Brain microvascular endothelial cell (primary cell): Measurements from ENCODE around the gene CDC42.

Experiments
- DNase-seq: peaks from one replicate; pipeline ENCODE4 v3.0.0-alpha.2; 2020
- H3K27ac ChIP-seq: fragments of 250-450 bp; sonication (Bioruptor Pico); 2 replicates; pipeline ENCODE4 v1.5.1; 2020; ENCODE audit warnings: mild to moderate bottlenecking, moderate library complexity
- H3K27me3 ChIP-seq: fragments of 250-450 bp; sonication (Bioruptor Pico); replicated peaks from 2 replicates; pipeline ENCODE4 v1.5.1; 2020; ENCODE audit warnings: mild to moderate bottlenecking
- H3K36me3 ChIP-seq: fragments of 250-450 bp; sonication (Bioruptor Pico); replicated peaks from 2 replicates; pipeline ENCODE4 v1.5.1; 2020; ENCODE audit warnings: mild to moderate bottlenecking
- H3K4me3 ChIP-seq: 2 replicates; pipeline ENCODE4 v1.5.1; 2011; ENCODE audit warnings: low read depth, mild to moderate bottlenecking, control low read depth, low read length, moderate library complexity
- in situ Hi-C: cut with HindIII; loops from 2 replicates; pipeline ENCODE4 v1.10.0; 2017; ENCODE audit warnings: low sequenced_read_pairs, low pct_ligation_motif_present
- TF ChIP-seq, protein P1 (sequence below): IDR thresholded peaks from 2 replicates; pipeline ENCODE4 v1.5.1; 2011; ENCODE audit warnings: low read depth, mild to moderate bottlenecking, moderate library complexity, low read length, control low read depth, inconsistent platforms; ENCODE audit errors: missing control alignments

Gene CDC42

DNA sequence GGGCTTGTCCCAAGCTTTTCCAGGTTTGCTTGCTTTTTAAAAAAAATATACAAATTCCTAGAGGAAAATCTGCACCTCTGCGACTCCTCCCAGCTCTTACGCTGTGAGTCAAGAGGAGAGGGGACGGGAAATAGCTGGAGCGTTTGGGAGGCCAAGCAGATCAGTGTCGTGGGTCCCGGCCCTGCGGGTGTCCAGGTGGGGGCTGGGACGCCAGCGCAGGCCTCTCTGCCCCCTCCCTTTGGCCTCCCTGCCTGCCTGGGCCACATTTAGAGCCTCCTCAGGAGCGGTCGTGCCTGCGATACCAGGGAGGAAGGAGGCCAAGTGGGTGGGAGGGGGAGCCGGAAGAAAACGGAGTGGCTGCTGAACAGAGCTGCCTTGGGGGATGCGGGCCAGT, 81.4 kb downstream of the CDC42 start:
- DNase-seq = no peak
- no peaks in the 10 kb centered on the region for H3K27me3 ChIP-seq
- TF ChIP-seq, protein P1, sequence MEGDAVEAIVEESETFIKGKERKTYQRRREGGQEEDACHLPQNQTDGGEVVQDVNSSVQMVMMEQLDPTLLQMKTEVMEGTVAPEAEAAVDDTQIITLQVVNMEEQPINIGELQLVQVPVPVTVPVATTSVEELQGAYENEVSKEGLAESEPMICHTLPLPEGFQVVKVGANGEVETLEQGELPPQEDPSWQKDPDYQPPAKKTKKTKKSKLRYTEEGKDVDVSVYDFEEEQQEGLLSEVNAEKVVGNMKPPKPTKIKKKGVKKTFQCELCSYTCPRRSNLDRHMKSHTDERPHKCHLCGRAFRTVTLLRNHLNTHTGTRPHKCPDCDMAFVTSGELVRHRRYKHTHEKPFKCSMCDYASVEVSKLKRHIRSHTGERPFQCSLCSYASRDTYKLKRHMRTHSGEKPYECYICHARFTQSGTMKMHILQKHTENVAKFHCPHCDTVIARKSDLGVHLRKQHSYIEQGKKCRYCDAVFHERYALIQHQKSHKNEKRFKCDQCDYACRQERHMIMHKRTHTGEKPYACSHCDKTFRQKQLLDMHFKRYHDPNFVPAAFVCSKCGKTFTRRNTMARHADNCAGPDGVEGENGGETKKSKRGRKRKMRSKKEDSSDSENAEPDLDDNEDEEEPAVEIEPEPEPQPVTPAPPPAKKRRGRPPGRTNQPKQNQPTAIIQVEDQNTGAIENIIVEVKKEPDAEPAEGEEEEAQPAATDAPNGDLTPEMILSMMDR = no peak
- in situ Hi-C loops = no loop called here
- H3K36me3 ChIP-seq = no peaks in the 10 kb centered on the region
- H3K27ac ChIP-seq = no peak overlapping the region
- no peak overlapping the region for H3K4me3 ChIP-seq

DNA sequence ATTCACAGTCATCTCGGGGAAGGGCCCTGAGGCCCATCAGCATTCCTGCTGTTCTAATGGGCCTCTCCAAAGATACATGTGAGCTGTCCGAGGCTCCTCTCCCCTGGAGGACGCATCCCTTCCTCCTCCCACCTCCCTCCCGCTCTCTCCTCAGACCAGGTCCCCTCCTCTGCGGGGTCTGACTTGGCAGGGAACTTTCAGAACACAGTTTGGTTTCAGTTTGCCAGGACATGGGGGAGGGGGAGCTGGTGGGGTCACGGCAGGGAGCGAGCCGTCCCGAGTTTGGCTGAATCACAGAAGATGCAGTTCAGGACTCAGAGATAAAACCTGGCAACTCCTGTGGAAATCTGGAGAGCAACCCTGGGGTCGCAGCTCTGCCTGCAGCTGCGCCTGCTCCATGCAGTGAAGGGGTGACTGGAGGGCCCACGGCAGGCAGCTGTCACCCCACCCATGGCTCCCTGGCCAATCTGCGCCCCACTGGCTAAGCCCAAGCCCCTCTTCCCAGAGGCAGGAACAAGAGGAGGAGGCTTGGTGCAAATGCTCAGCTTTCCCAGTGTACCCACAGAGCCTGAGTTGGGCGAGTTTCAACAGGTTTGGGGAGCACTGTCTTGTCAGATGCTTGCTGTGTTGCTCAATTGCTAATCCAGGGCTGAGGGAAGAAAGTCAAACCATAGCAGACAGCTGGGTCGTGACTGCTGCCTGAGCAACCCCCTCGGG, 84.7 kb downstream of the CDC42 start:
- DNase-seq = no peak
- Histone ChIP-seq H3K4me3 (no peak overlapping the region), H3K27me3 (peaks cover 23% of the 10 kb centered on the region), H3K36me3 (no peaks in the 10 kb centered on the region), H3K27ac (no peak overlapping the region)
- in situ Hi-C loops = no loop called here
- TF ChIP-seq, protein P1 = no peak

DNA sequence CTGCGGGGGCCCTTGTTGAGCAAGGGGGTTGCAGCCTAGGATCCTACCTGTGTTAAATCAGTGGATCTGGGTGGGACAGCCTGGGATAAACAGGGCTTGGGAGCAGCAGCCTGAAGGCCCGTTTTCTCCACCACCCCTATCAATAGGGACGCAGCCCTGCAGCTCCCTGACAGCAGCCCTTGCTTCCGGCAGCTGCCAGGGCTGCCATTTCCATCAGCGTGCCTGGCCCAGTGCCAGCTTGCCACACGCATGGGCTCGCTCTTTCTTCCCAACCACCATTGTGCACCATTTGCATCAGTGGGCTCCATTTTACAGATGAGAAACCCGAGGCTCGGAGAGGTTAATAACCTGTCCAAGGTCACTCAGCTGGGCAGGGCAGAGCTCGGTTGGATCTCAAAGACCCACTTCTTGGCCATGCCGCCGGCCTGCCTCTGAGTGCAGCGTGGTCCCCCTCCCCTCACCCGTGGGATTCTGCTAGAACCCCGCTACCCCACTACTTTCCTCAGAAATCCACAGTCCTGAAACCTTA, 86.6 kb downstream of the CDC42 start:
- TF ChIP-seq, protein P1 = no peak
- in situ Hi-C loops = no loop called here
- H3K4me3 ChIP-seq = no peak overlapping the region

DNA sequence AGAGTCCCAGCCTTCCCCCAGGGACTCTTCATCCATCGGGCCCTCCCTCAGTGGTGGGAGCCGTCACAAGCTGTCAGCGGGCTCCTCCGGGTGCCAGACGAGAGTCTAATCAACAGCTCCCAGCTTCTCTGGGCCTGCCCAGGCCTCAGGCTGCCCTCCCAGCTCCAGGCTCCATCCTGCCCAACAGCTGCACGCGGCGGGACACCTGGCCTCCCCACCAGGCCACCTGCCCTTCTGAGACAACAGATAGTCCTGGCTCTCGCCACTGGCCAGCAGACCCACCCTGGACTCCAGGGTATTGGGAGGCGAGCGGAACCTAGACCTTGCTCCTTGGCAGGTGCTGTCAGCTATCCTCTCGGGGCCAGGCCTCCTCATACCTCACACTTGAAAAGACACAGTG, 87.3 kb downstream of the CDC42 start:
- no peak for DNase-seq
- in situ Hi-C loops = no loop called here
- H3K27ac ChIP-seq = no peak overlapping the region
- TF ChIP-seq, protein P1 = no peak
- no peak overlapping the region for H3K4me3 ChIP-seq
- H3K27me3 ChIP-seq = peaks cover 34% of the 10 kb centered on the region
- no peaks in the 10 kb centered on the region for H3K36me3 ChIP-seq

More for the DNA sequence above, 86.6 kb downstream of the CDC42 start:
- no peak overlapping the region for H3K27ac ChIP-seq
- H3K27me3 ChIP-seq = peaks cover 33% of the 10 kb centered on the region
- DNase-seq = no peak
- no peaks in the 10 kb centered on the region for H3K36me3 ChIP-seq
